Breast epithelium (tissue), 4 donors: Measurements from ENCODE around the gene CDH23. TPM values are rescaled to one million over a fixed set of nuclear protein-coding genes. Genes with fewer than 3 reads are reported as not detected.

Source experiments
- DNase-seq, 2 donors: peaks; one replicate each; pipeline ENCODE4 v3.0.0-alpha.2; 2019; ENCODE audit warnings: low spot score in 2 of 2
- H3K27ac ChIP-seq, 2 donors: fragments of 200-600 bp; sonication (generic) in 1 of 2; one replicate each; pipeline ENCODE4 v1.5.1; 2016 to 2019; ENCODE audit warnings: mild to moderate bottlenecking in 1 of 2
- H3K27me3 ChIP-seq, 2 donors: fragments of 200-600 bp; sonication (generic) in 1 of 2; one replicate each; pipeline versions ENCODE4 v1.5.1 to v1.6.0; 2017 to 2019; ENCODE audit warnings: control low read depth in 1 of 2, mild to moderate bottlenecking in 1 of 2
- H3K36me3 ChIP-seq: fragments of 200-600 bp; one replicate; pipeline ENCODE4 v1.5.1; 2019
- H3K4me1 ChIP-seq, 2 donors: fragments of 200-600 bp; sonication (generic); one replicate each; pipeline ENCODE4 v1.5.1; 2016 to 2019; ENCODE audit warnings: control low read depth in 1 of 2
- H3K4me3 ChIP-seq, 3 donors: fragments of 200-600 bp; sonication (generic); 1 replicate in 2 of 3; 2 replicates in 1 of 3; pipeline ENCODE4 v1.5.1; 2016 to 2019; ENCODE audit warnings: mild to moderate bottlenecking in 3 of 3, moderate library complexity in 2 of 3
- H3K9me3 ChIP-seq, 2 donors: fragments of 200-600 bp; sonication (generic) in 1 of 2; one replicate each; pipeline ENCODE4 v1.5.1; 2016 to 2019; ENCODE audit warnings: control low read depth in 1 of 2
- POLR2A ChIP-seq: fragments of 450-650 bp; IDR thresholded peaks from one replicate; pipeline ENCODE4 v1.6.1; 2016; ENCODE audit warnings: antibody characterized with exemption, mild to moderate bottlenecking, moderate library complexity
- POLR2AphosphoS5 ChIP-seq, 3 donors: sonication (generic); formaldehyde crosslinking; IDR thresholded peaks; one replicate each; pipeline ENCODE4 v1.6.1; 2017; ENCODE audit warnings: antibody characterized with exemption in 3 of 3
- intact Hi-C: fragments of 100-400 bp; cut with DNase I; formaldehyde crosslinking; loops from one replicate; pipeline ENCODE4 v1.15.1; 2023; ENCODE audit warnings: low total_unique reads
- total RNA-seq, 3 donors: library from RNA; depleted of rRNA; stranded (reverse); fragments of >200 nt; gene quantifications; one replicate each; pipeline ENCODE4 v1.1.0, GENCODE V29; 2016
- TF ChIP-seq, protein P1 (sequence below), 3 donors: fragments of 450-650 bp; IDR thresholded peaks; one replicate each; pipeline ENCODE4 v1.5.1; 2016 to 2017; ENCODE audit warnings: antibody characterized with exemption in 3 of 3, mild to moderate bottlenecking in 3 of 3, moderate library complexity in 3 of 3

Gene CDH23
- total RNA-seq, 3 donors from 2014 or later: 8.5 to 13.8 (median 11.6) TPM

GRCh38 chr10:71480662-71481061 lies 83.9 kb downstream of the CDH23 start:
- TF ChIP-seq, protein P1, sequence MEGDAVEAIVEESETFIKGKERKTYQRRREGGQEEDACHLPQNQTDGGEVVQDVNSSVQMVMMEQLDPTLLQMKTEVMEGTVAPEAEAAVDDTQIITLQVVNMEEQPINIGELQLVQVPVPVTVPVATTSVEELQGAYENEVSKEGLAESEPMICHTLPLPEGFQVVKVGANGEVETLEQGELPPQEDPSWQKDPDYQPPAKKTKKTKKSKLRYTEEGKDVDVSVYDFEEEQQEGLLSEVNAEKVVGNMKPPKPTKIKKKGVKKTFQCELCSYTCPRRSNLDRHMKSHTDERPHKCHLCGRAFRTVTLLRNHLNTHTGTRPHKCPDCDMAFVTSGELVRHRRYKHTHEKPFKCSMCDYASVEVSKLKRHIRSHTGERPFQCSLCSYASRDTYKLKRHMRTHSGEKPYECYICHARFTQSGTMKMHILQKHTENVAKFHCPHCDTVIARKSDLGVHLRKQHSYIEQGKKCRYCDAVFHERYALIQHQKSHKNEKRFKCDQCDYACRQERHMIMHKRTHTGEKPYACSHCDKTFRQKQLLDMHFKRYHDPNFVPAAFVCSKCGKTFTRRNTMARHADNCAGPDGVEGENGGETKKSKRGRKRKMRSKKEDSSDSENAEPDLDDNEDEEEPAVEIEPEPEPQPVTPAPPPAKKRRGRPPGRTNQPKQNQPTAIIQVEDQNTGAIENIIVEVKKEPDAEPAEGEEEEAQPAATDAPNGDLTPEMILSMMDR (IDR thresholded peaks at IDR 0.05): no peak
- TF ChIP-seq POLR2AphosphoS5 (IDR thresholded peaks at IDR 0.05): no peak
- TF ChIP-seq POLR2A: no peak
- no peak overlapping the region for H3K4me3 ChIP-seq
- DNase-seq: no peak
- peaks cover 0 to 3% of the 10 kb centered on the region in 2 donors for H3K4me1 ChIP-seq
- no peaks in the 10 kb centered on the region for H3K36me3 ChIP-seq
- intact Hi-C loops: no loop called here
- H3K27me3 ChIP-seq: no peaks in the 10 kb centered on the region
- H3K27ac ChIP-seq: no peak overlapping the region
- no peaks in the 10 kb centered on the region for H3K9me3 ChIP-seq

GRCh38 chr10:71481746-71482410 lies 85.2 kb downstream of the CDH23 start:
- Histone ChIP-seq H3K9me3 (no peaks in the 10 kb centered on the region), H3K4me1 (no peaks in the 10 kb centered on the region), H3K27ac (no peak overlapping the region), H3K27me3 (no peaks in the 10 kb centered on the region), H3K36me3 (no peaks in the 10 kb centered on the region), H3K4me3 (no peak overlapping the region)
- no peak for DNase-seq
- TF ChIP-seq POLR2A (no peak), POLR2AphosphoS5 (IDR thresholded peaks at IDR 0.05) (no peak)
- TF ChIP-seq, protein P1 (IDR thresholded peaks at IDR 0.05): no peak
- intact Hi-C loops: no loop called here

- Histone ChIP-seq H3K27me3 (no peaks in the 10 kb centered on the region), H3K4me1 (no peaks in the 10 kb centered on the region), H3K4me3 (no peak overlapping the region), H3K27ac (no peak overlapping the region), H3K9me3 (no peaks in the 10 kb centered on the region), H3K36me3 (no peaks in the 10 kb centered on the region)
- no peak for TF ChIP-seq POLR2A
- TF ChIP-seq, protein P1 (IDR thresholded peaks at IDR 0.05): no peak
- TF ChIP-seq POLR2AphosphoS5 (IDR thresholded peaks at IDR 0.05): no peak
- no peak for DNase-seq
- intact Hi-C loops: no loop called here
These were observed 85.9 kb downstream of the CDH23 start for GRCh38 chr10:71482620-71483019.

DNA sequence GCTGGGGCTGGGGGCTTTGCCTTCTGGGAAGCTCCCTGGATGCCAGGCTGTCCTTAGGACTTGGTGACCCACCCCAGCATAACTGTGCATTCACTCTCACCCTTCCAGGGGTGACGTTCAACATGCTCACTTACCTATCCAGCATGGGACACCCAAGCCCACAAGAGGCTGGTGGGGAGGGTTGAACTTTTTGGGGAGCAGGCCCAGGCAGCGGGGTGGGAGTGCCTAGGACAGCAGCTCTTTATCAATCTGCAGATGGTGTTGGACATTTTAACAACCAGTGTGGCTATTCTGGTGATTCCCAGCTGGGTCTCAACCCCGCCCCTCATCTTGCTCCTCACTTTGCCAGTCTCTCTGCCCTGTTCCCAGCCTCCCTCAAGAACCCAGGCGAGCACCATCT lies 86.4 kb downstream of the CDH23 start:
- Histone ChIP-seq H3K36me3 (no peaks in the 10 kb centered on the region), H3K27me3 (no peaks in the 10 kb centered on the region), H3K9me3 (peaks cover 0 to 1% of the 10 kb centered on the region in 2 donors), H3K4me1 (no peaks in the 10 kb centered on the region), H3K27ac (no peak overlapping the region), H3K4me3 (no peak overlapping the region)
- TF ChIP-seq POLR2AphosphoS5 (IDR thresholded peaks at IDR 0.05): no peak
- no peak for TF ChIP-seq POLR2A
- TF ChIP-seq, protein P1 (IDR thresholded peaks at IDR 0.05): no peak
- intact Hi-C loops: no loop called here
- no peak for DNase-seq

- no peaks in the 10 kb centered on the region for H3K36me3 ChIP-seq
- H3K9me3 ChIP-seq: peaks cover 3 to 11% of the 10 kb centered on the region in 2 donors
- no peak for DNase-seq
- H3K27ac ChIP-seq: no peak overlapping the region
- no peak for TF ChIP-seq POLR2AphosphoS5 (IDR thresholded peaks at IDR 0.05)
- no peak for TF ChIP-seq POLR2A
- TF ChIP-seq, protein P1 (IDR thresholded peaks at IDR 0.05): no peak
- no peaks in the 10 kb centered on the region for H3K27me3 ChIP-seq
- no peak overlapping the region for H3K4me3 ChIP-seq
- intact Hi-C loops: no loop called here
- H3K4me1 ChIP-seq: no peaks in the 10 kb centered on the region
These were observed 87.4 kb downstream of the CDH23 start for GRCh38 chr10:71483885-71484751.
